Endodermal cell (in vitro differentiated cells): ENCODE results near the gene RXFP1. TPM values are rescaled to one million over a fixed set of nuclear protein-coding genes. Genes with fewer than 3 reads are reported as not detected.

Source experiments
- DNase-seq: peaks from one replicate; pipeline ENCODE4 v3.0.0-alpha.2; 2017
- H3K27ac ChIP-seq: 2 replicates; pipeline ENCODE4 v1.5.1; 2013; ENCODE audit warnings: mild to moderate bottlenecking, low read depth, low read length, moderate library complexity
- H3K27me3 ChIP-seq: 2 replicates; pipeline ENCODE4 v1.6.1; 2013; ENCODE audit warnings: mild to moderate bottlenecking, low read length, moderate library complexity; ENCODE audit not compliant: insufficient read depth, control insufficient read depth, poor library complexity, severe bottlenecking
- H3K36me3 ChIP-seq: 2 replicates; pipeline ENCODE4 v1.7.0; 2013; ENCODE audit warnings: mild to moderate bottlenecking, low read length, moderate library complexity; ENCODE audit not compliant: control insufficient read depth, insufficient read depth
- H3K4me1 ChIP-seq: one replicate; pipeline ENCODE4 v1.7.0; 2013; ENCODE audit warnings: low read length; ENCODE audit not compliant: control insufficient read depth, insufficient read depth
- H3K4me3 ChIP-seq: 2 replicates; pipeline ENCODE4 v1.5.1; 2013; ENCODE audit warnings: mild to moderate bottlenecking, low read length, moderate library complexity
- H3K9ac ChIP-seq: 2 replicates; pipeline ENCODE4 v1.6.1; 2013; ENCODE audit warnings: mild to moderate bottlenecking, low read length, moderate library complexity; ENCODE audit not compliant: poor library complexity, severe bottlenecking; ENCODE audit errors: extremely low read depth
- H3K9me3 ChIP-seq: 2 replicates; pipeline ENCODE4 v1.6.1; 2013; ENCODE audit warnings: mild to moderate bottlenecking, low read length, moderate library complexity; ENCODE audit not compliant: control insufficient read depth
- H3K27ac Mint-ChIP-seq: 2 replicates; pipeline ENCODE4 v1.8.0; 2020; ENCODE audit warnings: mixed read lengths
- H3K27me3 Mint-ChIP-seq: 2 replicates; pipeline ENCODE4 v1.8.0; 2021; ENCODE audit warnings: mild to moderate bottlenecking, mixed read lengths; ENCODE audit not compliant: insufficient read depth
- H3K36me3 Mint-ChIP-seq: 2 replicates; pipeline ENCODE4 v1.8.0; 2020; ENCODE audit warnings: low read depth, mixed read lengths
- H3K4me1 Mint-ChIP-seq: 2 replicates; pipeline ENCODE4 v1.8.0; 2020; ENCODE audit warnings: mixed read lengths
- H3K4me3 Mint-ChIP-seq: 2 replicates; pipeline ENCODE4 v1.8.0; 2020; ENCODE audit warnings: mild to moderate bottlenecking, moderate library complexity, mixed read lengths
- H3K9me3 Mint-ChIP-seq: 2 replicates; pipeline ENCODE4 v1.8.0; 2020; ENCODE audit warnings: mild to moderate bottlenecking, mixed read lengths
- CTCF ChIP-seq: fragments of 200-600 bp; sonication (generic); conservative IDR thresholded peaks from 2 replicates; pipeline ENCODE4 v1.5.0; 2021; ENCODE audit warnings: antibody characterized with exemption, mild to moderate bottlenecking
- WGBS, 2 experiments: methylation state at CpG; one replicate each; pipeline versions ENCODE4 v1.1.5 to v1.1.7; 2013; ENCODE audit warnings: missing lambda C conversion rate in 2 of 2, mixed read lengths in 1 of 2; ENCODE audit not compliant: insufficient coverage in 1 of 2, insufficient read length in 1 of 2; 5-methylcytosine and 5-hydroxymethylcytosine counted together
- total RNA-seq, 2 donors: library from RNA; stranded (reverse); fragmentation: NEBNext Ultra II Directional in 1 of 2; extraction: Animal tissue kit (Norgen Biotek cat#: 25700) in 1 of 2; gene quantifications; 2 replicates in 1 of 2; 3 replicates in 1 of 2; pipeline ENCODE4 v1.2.1, GENCODE V29; 2021

The RXFP1 gene
- total RNA-seq, 2 donors from 2014 or later: not detected

GRCh38 chr4:158571736-158572135 is 50.1 kb downstream of the RXFP1 start:
- 77 to 80% methylated on average over 6 of the region's 6 CpGs for WGBS, 2 experiments
- H3K27ac ChIP-seq: no peak overlapping the region
- H3K4me3 ChIP-seq: no peak overlapping the region
- peak; percentile 67 for DNase-seq
- no peaks in the 10 kb centered on the region for H3K27me3 ChIP-seq
- H3K27ac Mint-ChIP-seq: no peak overlapping the region
- TF ChIP-seq CTCF: no peak
- no peak overlapping the region for H3K9ac ChIP-seq
- no peak overlapping the region for H3K4me3 Mint-ChIP-seq
- no peaks in the 10 kb centered on the region for H3K4me1 ChIP-seq
- H3K4me1 Mint-ChIP-seq: peaks cover 7% of the 10 kb centered on the region
- H3K36me3 ChIP-seq: no peaks in the 10 kb centered on the region
- H3K9me3 ChIP-seq: no peaks in the 10 kb centered on the region
- H3K36me3 Mint-ChIP-seq: no peaks in the 10 kb centered on the region
- no peaks in the 10 kb centered on the region for H3K9me3 Mint-ChIP-seq
- peaks cover 2% of the 10 kb centered on the region for H3K27me3 Mint-ChIP-seq

GRCh38 chr4:158572608-158573007 is 50.9 kb downstream of the RXFP1 start:
- H3K9me3 ChIP-seq: no peaks in the 10 kb centered on the region
- H3K27me3 ChIP-seq: no peaks in the 10 kb centered on the region
- H3K36me3 ChIP-seq: no peaks in the 10 kb centered on the region
- H3K4me1 ChIP-seq: no peaks in the 10 kb centered on the region
- 85 to 86% methylated on average over 6 to 7 of the region's 7 CpGs for WGBS, 2 experiments
- peaks cover 7% of the 10 kb centered on the region for H3K4me1 Mint-ChIP-seq
- H3K9me3 Mint-ChIP-seq: no peaks in the 10 kb centered on the region
- H3K4me3 Mint-ChIP-seq: no peak overlapping the region
- no peak overlapping the region for H3K27ac Mint-ChIP-seq
- DNase-seq: no peak
- H3K27ac ChIP-seq: no peak overlapping the region
- H3K36me3 Mint-ChIP-seq: no peaks in the 10 kb centered on the region
- H3K27me3 Mint-ChIP-seq: peaks cover 2% of the 10 kb centered on the region
- H3K4me3 ChIP-seq: no peak overlapping the region
- H3K9ac ChIP-seq: no peak overlapping the region
- no peak for TF ChIP-seq CTCF

GRCh38 chr4:158578476-158578875 is 56.8 kb downstream of the RXFP1 start:
- no peaks in the 10 kb centered on the region for H3K9me3 ChIP-seq
- H3K4me3 ChIP-seq: no peak overlapping the region
- H3K36me3 ChIP-seq: no peaks in the 10 kb centered on the region
- TF ChIP-seq CTCF: peak; percentile 67
- H3K27ac ChIP-seq: no peak overlapping the region
- Mint-ChIP-seq H3K27ac (no peak overlapping the region), H3K4me1 (peaks cover 7% of the 10 kb centered on the region), H3K4me3 (no peak overlapping the region), H3K9me3 (no peaks in the 10 kb centered on the region), H3K36me3 (no peaks in the 10 kb centered on the region), H3K27me3 (peaks cover 17% of the 10 kb centered on the region)
- DNase-seq: no peak
- no peaks in the 10 kb centered on the region for H3K27me3 ChIP-seq
- no peaks in the 10 kb centered on the region for H3K4me1 ChIP-seq
- H3K9ac ChIP-seq: no peak overlapping the region
- 71 to 80% methylated on average over 1 of the region's 1 CpG for WGBS, 2 experiments
